Fibroblast of lung (primary cell): ENCODE results near the gene ITM2C. TPM values are rescaled to one million over a fixed set of nuclear protein-coding genes. Genes with fewer than 3 reads are reported as not detected.

Experiments used
- DNase-seq, 2 donors: peaks; one replicate each; pipeline versions ENCODE4 v3.0.0 to v3.0.0-alpha.2; 2010; ENCODE audit warnings: low read depth in 2 of 2
- H2AFZ ChIP-seq: 2 replicates; pipeline ENCODE4 v1.5.1; 2012; ENCODE audit warnings: low read length, control low read depth, inconsistent platforms
- H3K27ac ChIP-seq: 2 replicates; pipeline ENCODE4 v1.5.1; 2011; ENCODE audit warnings: low read length, control low read depth; ENCODE audit not compliant: insufficient read depth
- H3K27me3 ChIP-seq: 2 replicates; pipeline ENCODE4 v1.5.1; 2011; ENCODE audit warnings: mild to moderate bottlenecking, low read length; ENCODE audit not compliant: control insufficient read depth, insufficient read depth
- H3K36me3 ChIP-seq: 2 replicates; pipeline ENCODE4 v1.5.1; 2011; ENCODE audit warnings: low read length; ENCODE audit not compliant: control insufficient read depth, insufficient read depth
- H3K4me1 ChIP-seq: 2 replicates; pipeline ENCODE4 v1.5.1; 2011; ENCODE audit warnings: low read length; ENCODE audit not compliant: control insufficient read depth, insufficient read depth; ENCODE audit errors: extremely low read depth
- H3K4me2 ChIP-seq: 2 replicates; pipeline ENCODE4 v1.5.1; 2011; ENCODE audit warnings: low read length, control low read depth; ENCODE audit not compliant: insufficient read depth; ENCODE audit errors: extremely low read depth
- H3K4me3 ChIP-seq, 4 experiments: fragments of 200-600 bp in 1 of 4; sonication (generic) in 1 of 4; replicated peaks in 1 of 4; 2 replicates each; pipeline ENCODE4 v1.5.1; 2011 to 2016; ENCODE audit warnings: low read length in 4 of 4, low read depth in 3 of 4, mild to moderate bottlenecking in 3 of 4, control low read depth in 2 of 4, inconsistent platforms in 1 of 4, mixed read lengths in 1 of 4; ENCODE audit not compliant: insufficient read depth in 1 of 4; ENCODE audit errors: control extremely low read depth in 1 of 4
- H3K79me2 ChIP-seq: 2 replicates; pipeline ENCODE4 v1.5.1; 2012; ENCODE audit warnings: mild to moderate bottlenecking, low read length, inconsistent platforms; ENCODE audit not compliant: control insufficient read depth, insufficient read depth
- H3K9ac ChIP-seq: 2 replicates; pipeline ENCODE4 v1.5.1; 2011; ENCODE audit warnings: mild to moderate bottlenecking, low read length, control low read depth; ENCODE audit not compliant: insufficient read depth
- H3K9me3 ChIP-seq: 2 replicates; pipeline ENCODE4 v1.5.1; 2012; ENCODE audit warnings: low read depth, low read length; ENCODE audit not compliant: control insufficient read depth, insufficient read depth
- H4K20me1 ChIP-seq: 2 replicates; pipeline ENCODE4 v1.5.1; 2011; ENCODE audit warnings: low read length; ENCODE audit not compliant: control insufficient read depth, insufficient read depth; ENCODE audit errors: extremely low read depth
- CTCF ChIP-seq, 2 donors: IDR thresholded peaks in 1 of 2; conservative IDR thresholded peaks in 1 of 2; 1 replicate in 1 of 2; 2 replicates in 1 of 2; pipeline ENCODE4 v1.5.1; 2011 to 2012; ENCODE audit warnings: low read length in 2 of 2, control low read depth in 1 of 2, inconsistent platforms in 1 of 2, low read depth in 1 of 2, mild to moderate bottlenecking in 1 of 2
- EZH2 ChIP-seq: IDR thresholded peaks from 2 replicates; pipeline ENCODE4 v1.5.1; 2012; ENCODE audit warnings: low read length, control low read depth, mild to moderate bottlenecking; ENCODE audit errors: missing control alignments
- polyA plus RNA-seq, 2 donors: library from polyadenylated mRNA; depleted of rRNA in 1 of 2; stranded (reverse) in 1 of 2; unstranded in 1 of 2; fragments of >200 nt; gene quantifications; 2 replicates each; pipeline ENCODE4 v1.2.1, GENCODE V29; 2011 to 2012; ENCODE audit warnings: missing spikeins in 1 of 2
- total RNA-seq: library from RNA; depleted of rRNA; stranded (reverse); fragments of >200 nt; gene quantifications from 2 replicates; pipeline ENCODE4 v1.2.1, GENCODE V29; 2014

Gene ITM2C
- total and polyA plus RNA-seq, 2 donors (not counting 1 experiment from before 2014, with no cell fraction given) = 77.3 to 236 TPM

DNA sequence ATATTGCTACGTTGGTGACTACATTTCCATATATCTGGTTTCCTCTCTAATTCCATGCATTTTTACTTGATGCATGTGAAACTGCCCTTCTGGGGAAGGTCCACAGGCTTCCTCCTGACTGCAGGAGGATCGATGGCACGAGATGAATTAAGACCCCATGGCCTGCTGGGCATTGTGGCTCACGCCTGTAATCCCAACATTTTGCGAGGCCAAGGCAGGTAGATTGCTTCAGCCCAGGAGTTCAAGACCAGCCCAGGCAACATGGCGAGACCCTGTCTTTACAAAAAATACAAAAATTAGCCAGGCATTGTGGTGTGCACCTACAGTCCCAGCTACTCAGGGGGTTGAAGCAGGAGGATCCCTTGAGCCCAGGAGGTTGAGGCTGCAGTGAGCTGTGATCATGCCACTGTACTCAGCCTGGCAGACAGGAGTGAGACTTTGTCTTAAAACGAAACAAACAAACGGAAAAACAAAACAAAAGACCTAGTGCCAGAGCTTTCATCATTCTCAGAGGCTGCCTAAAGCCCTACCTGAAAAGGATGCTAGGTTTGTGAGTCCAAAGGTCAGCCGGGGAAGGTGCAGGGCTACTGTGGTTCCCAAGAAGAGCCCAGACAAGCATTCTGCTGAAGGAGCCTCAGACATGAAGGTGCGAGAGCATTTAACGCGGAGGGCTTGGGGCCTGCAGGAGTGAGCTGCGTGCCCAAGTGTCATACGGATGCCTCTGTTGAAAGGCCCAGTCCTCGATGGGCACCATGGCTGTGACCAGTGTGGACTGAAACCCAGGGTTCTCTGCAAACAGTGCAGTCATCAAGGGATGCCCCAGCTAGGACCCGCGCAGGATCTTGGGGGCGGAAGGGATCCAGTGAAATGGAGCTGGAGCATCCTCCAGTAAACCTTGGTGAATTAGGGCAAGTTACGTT, 38.7 kb downstream of the ITM2C start:
- H3K36me3 ChIP-seq = no peaks in the 10 kb centered on the region
- DNase-seq = no peak
- H4K20me1 ChIP-seq = no peaks in the 10 kb centered on the region
- no peak overlapping the region for H3K4me3 ChIP-seq
- no peak overlapping the region for H2AFZ ChIP-seq
- H3K9ac ChIP-seq = no peak overlapping the region
- H3K27me3 ChIP-seq = peaks cover 15% of the 10 kb centered on the region
- H3K79me2 ChIP-seq = no peaks in the 10 kb centered on the region
- H3K9me3 ChIP-seq = no peaks in the 10 kb centered on the region
- H3K27ac ChIP-seq = no peak overlapping the region
- TF ChIP-seq EZH2 (no peak), CTCF (conservative IDR thresholded peaks at IDR 0.05 in 1 of 2, IDR thresholded peaks at IDR 0.05 in 1 of 2; ENCODE audit: low read depth in 1 of 2, low read length in 2 of 2) (no peak)
- peaks cover 4% of the 10 kb centered on the region for H3K4me1 ChIP-seq
- H3K4me2 ChIP-seq = no peak overlapping the region

GRCh38 chr2:230904856-230905447, 40.2 kb downstream of the ITM2C start:
- Histone ChIP-seq H3K4me2 (no peak overlapping the region), H3K27ac (no peak overlapping the region), H3K36me3 (no peaks in the 10 kb centered on the region), H3K9me3 (no peaks in the 10 kb centered on the region), H4K20me1 (no peaks in the 10 kb centered on the region), H3K27me3 (peaks cover 7% of the 10 kb centered on the region), H3K4me1 (peaks cover 8% of the 10 kb centered on the region), H3K4me3 (no peak overlapping the region), H2AFZ (no peak overlapping the region), H3K79me2 (no peaks in the 10 kb centered on the region), H3K9ac (no peak overlapping the region)
- TF ChIP-seq EZH2 (no peak), CTCF (conservative IDR thresholded peaks at IDR 0.05 in 1 of 2, IDR thresholded peaks at IDR 0.05 in 1 of 2; ENCODE audit: low read depth in 1 of 2, low read length in 2 of 2) (no peak)
- DNase-seq = no peak
